BLaER1 (cell line): ENCODE results near the gene HTR4.
A peak's percentile ranks its signal among the peaks of the same experiment; 100 is the strongest.

Experiments used
- H3K27ac ChIP-seq: shearing (Covaris generic); formaldehyde crosslinking; 2 replicates; pipeline ENCODE4 v1.8.1; 2022
- H3K27me3 ChIP-seq: shearing (Covaris generic); formaldehyde crosslinking; 2 replicates; pipeline ENCODE4 v1.8.1; 2022
- H3K36me3 ChIP-seq: shearing (Covaris generic); formaldehyde crosslinking; 2 replicates; pipeline ENCODE4 v1.8.1; 2022
- H3K4me1 ChIP-seq: shearing (Covaris generic); formaldehyde crosslinking; 2 replicates; pipeline ENCODE4 v1.8.1; 2022
- H3K4me2 ChIP-seq: shearing (Covaris generic); formaldehyde crosslinking; 2 replicates; pipeline ENCODE4 v1.8.1; 2022
- H3K4me3 ChIP-seq: shearing (Covaris generic); formaldehyde crosslinking; 2 replicates; pipeline ENCODE4 v1.8.1; 2022
- H3K9ac ChIP-seq: shearing (Covaris generic); formaldehyde crosslinking; 2 replicates; pipeline ENCODE4 v1.8.1; 2022
- H3K9me3 ChIP-seq: shearing (Covaris generic); formaldehyde crosslinking; 2 replicates; pipeline ENCODE4 v1.8.1; 2022
- H4K20me1 ChIP-seq: shearing (Covaris generic); formaldehyde crosslinking; 2 replicates; pipeline ENCODE4 v1.8.1; 2022
- Cebpa-rat ChIP-seq: shearing (Covaris generic); IDR thresholded peaks from 2 replicates; pipeline ENCODE4 v1.8.1; 2022

Gene HTR4

DNA sequence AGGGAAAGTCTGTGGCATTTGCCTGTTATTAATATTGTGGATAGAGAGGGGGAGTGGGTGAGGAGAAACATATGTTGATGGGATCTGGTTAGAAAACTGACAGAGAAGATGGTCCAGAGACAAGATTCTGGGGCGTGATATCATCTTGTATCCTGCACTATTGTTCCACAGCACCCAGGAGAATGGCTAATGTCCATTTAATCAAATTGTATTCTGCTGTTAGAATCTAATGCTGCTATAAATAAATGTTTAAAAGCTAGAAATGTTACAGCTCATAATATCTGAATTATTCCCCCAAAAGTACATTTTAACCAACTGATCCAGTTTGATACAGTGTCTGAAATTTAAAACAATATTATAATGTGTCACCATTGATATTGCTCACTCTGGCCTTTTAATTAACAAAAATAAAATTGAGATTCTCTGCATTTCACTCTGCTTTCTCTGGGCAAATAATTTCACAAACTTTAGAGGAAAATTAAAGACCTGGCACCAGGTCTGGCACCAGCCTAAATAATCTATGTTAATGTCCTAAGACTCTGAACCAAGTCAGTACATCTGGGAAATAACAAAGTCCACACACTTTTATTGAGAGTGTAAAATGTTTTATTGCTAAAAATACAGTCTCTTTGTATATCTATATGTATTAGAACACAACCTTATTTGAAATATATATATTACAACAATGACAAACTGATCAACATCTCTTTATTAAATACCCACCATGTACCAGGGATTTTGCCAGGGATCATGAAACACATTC lies 18.8 kb downstream of the HTR4 start:
- H3K27me3 ChIP-seq, result no peaks in the 10 kb centered on the region
- H3K9me3 ChIP-seq, result no peaks in the 10 kb centered on the region
- H3K36me3 ChIP-seq, result no peaks in the 10 kb centered on the region
- peaks cover 13% of the 10 kb centered on the region for H3K4me1 ChIP-seq
- no peak for TF ChIP-seq Cebpa-rat
- no peak overlapping the region for H3K27ac ChIP-seq
- H4K20me1 ChIP-seq, result no peaks in the 10 kb centered on the region
- no peak overlapping the region for H3K9ac ChIP-seq
- no peak overlapping the region for H3K4me3 ChIP-seq
- no peak overlapping the region for H3K4me2 ChIP-seq

GRCh38 chr5:148633067-148633377 lies 21.3 kb downstream of the HTR4 start:
- no peaks in the 10 kb centered on the region for H3K36me3 ChIP-seq
- H3K9ac ChIP-seq, result no peak overlapping the region
- TF ChIP-seq Cebpa-rat, result no peak
- no peak overlapping the region for H3K4me3 ChIP-seq
- H3K27ac ChIP-seq, result no peak overlapping the region
- H3K4me1 ChIP-seq, result peaks cover 13% of the 10 kb centered on the region
- peak overlapping the region; percentile 51 for H3K4me2 ChIP-seq
- H3K9me3 ChIP-seq, result no peaks in the 10 kb centered on the region
- H3K27me3 ChIP-seq, result no peaks in the 10 kb centered on the region
- H4K20me1 ChIP-seq, result no peaks in the 10 kb centered on the region

GRCh38 chr5:148632255-148633066 lies 21.9 kb downstream of the HTR4 start:
- Histone ChIP-seq H3K9ac (no peak overlapping the region), H3K27ac (no peak overlapping the region), H4K20me1 (no peaks in the 10 kb centered on the region), H3K4me2 (peak overlapping the region; percentile 51), H3K36me3 (no peaks in the 10 kb centered on the region), H3K4me3 (no peak overlapping the region), H3K9me3 (no peaks in the 10 kb centered on the region), H3K27me3 (no peaks in the 10 kb centered on the region), H3K4me1 (peaks cover 13% of the 10 kb centered on the region)
- TF ChIP-seq Cebpa-rat, result no peak

DNA sequence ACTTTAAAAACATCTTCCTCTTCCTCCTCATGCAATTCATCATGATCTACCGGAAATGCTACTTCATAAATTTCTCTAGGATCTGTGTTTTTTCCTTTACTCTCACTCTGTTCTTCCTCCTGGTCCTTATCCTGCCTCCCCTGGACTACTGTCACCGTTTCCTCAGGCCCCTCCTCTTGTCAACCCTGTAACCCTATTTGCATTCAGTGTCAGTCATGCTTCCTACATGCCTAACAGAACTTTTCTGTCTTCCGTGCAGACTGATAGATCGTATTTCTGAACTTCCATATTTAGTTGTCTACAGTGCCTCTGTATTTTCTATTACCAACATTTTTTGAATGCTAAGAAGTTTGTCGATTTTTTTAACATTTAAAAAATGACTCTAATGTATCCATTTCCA lies 27.3 kb downstream of the HTR4 start:
- no peak overlapping the region for H3K4me3 ChIP-seq
- H3K27me3 ChIP-seq, result no peaks in the 10 kb centered on the region
- H3K9ac ChIP-seq, result no peak overlapping the region
- no peaks in the 10 kb centered on the region for H3K36me3 ChIP-seq
- no peak overlapping the region for H3K4me2 ChIP-seq
- H4K20me1 ChIP-seq, result no peaks in the 10 kb centered on the region
- TF ChIP-seq Cebpa-rat, result no peak
- peaks cover 1% of the 10 kb centered on the region for H3K4me1 ChIP-seq
- H3K9me3 ChIP-seq, result no peaks in the 10 kb centered on the region
- no peak overlapping the region for H3K27ac ChIP-seq

GRCh38 chr5:148626081-148626613 lies 28.2 kb downstream of the HTR4 start:
- no peaks in the 10 kb centered on the region for H3K9me3 ChIP-seq
- H3K4me2 ChIP-seq, result no peak overlapping the region
- no peak overlapping the region for H3K27ac ChIP-seq

DNA sequence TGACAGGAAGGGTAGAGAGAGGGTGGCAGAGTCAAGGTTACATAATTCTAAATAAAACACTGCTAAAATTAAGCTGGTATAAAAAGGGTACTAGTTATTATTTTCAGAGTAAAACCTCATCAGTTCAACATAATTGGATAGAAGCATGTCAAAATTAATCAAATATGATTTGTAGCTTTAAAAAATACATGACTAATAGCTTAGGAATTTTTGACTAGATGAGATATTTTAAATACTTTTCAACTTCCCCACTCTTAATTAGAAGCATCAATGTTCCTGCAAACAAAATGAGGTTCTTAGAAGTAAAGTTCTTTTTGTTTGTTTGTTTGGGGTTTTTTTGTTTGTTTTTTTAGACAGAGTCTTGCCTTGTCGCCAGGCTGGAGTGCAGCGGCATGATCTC lies 29.1 kb downstream of the HTR4 start:
- H3K4me2 ChIP-seq, result no peak overlapping the region
- H3K27ac ChIP-seq, result no peak overlapping the region
- no peaks in the 10 kb centered on the region for H3K9me3 ChIP-seq
- no peaks in the 10 kb centered on the region for H3K4me1 ChIP-seq
- H3K27me3 ChIP-seq, result no peaks in the 10 kb centered on the region
- H3K4me3 ChIP-seq, result no peak overlapping the region
- H3K9ac ChIP-seq, result no peak overlapping the region
- H4K20me1 ChIP-seq, result no peaks in the 10 kb centered on the region
- no peaks in the 10 kb centered on the region for H3K36me3 ChIP-seq
- no peak for TF ChIP-seq Cebpa-rat

More at GRCh38 chr5:148626081-148626613, 28.2 kb downstream of the HTR4 start:
- no peak overlapping the region for H3K9ac ChIP-seq
- H3K27me3 ChIP-seq, result no peaks in the 10 kb centered on the region
- TF ChIP-seq Cebpa-rat, result no peak
- H4K20me1 ChIP-seq, result no peaks in the 10 kb centered on the region
- H3K4me3 ChIP-seq, result no peak overlapping the region
- H3K4me1 ChIP-seq, result no peaks in the 10 kb centered on the region
- H3K36me3 ChIP-seq, result no peaks in the 10 kb centered on the region

DNA sequence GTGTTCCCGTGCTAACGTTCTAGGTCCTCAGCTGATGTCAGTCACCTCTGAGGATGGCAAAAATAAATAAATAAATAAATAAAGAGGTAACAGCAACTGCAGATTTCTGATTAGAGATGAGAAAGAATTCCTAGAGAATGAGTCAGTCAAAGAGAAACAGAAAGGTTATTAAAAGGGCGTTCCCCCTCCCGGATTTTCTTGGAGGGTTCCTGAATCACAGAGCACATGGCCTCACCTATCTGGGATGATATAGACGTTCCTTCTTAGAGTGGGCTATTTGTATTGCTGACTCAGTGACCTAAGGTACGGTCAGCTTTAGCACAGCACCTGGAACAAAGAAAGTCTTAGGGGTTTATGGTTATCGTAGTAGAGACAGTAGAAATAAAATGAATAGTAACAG lies 30.6 kb downstream of the HTR4 start:
- no peak for TF ChIP-seq Cebpa-rat
- H3K36me3 ChIP-seq, result no peaks in the 10 kb centered on the region
- no peak overlapping the region for H3K9ac ChIP-seq
- H3K4me1 ChIP-seq, result no peaks in the 10 kb centered on the region
- no peaks in the 10 kb centered on the region for H3K27me3 ChIP-seq
- H3K4me2 ChIP-seq, result no peak overlapping the region
- H3K4me3 ChIP-seq, result no peak overlapping the region
- H3K9me3 ChIP-seq, result no peaks in the 10 kb centered on the region
- no peak overlapping the region for H3K27ac ChIP-seq
- H4K20me1 ChIP-seq, result no peaks in the 10 kb centered on the region

DNA sequence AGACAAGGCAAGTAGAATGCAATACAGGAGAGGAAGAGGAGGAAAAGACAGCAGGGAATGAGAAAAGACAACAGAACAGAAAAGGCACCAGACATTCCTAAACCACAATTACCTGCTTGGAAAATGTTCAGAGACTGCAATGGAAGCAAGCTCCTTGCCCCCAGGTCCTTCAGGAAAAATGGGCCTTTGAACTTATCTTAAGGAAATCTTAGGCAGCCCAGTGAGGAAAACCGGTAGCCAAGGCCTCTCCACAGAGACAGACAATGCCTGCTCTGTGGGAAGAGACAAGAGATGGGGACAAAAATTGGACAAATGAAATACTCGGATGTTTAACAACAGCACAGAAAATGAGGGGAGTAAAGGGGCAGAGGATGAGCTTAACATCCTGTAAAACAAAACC lies 31.2 kb downstream of the HTR4 start:
- H3K27me3 ChIP-seq, result no peaks in the 10 kb centered on the region
- H3K4me2 ChIP-seq, result no peak overlapping the region
- TF ChIP-seq Cebpa-rat, result no peak
- no peaks in the 10 kb centered on the region for H3K4me1 ChIP-seq
- no peaks in the 10 kb centered on the region for H3K9me3 ChIP-seq
- no peaks in the 10 kb centered on the region for H4K20me1 ChIP-seq
- H3K4me3 ChIP-seq, result no peak overlapping the region
- H3K36me3 ChIP-seq, result no peaks in the 10 kb centered on the region
- H3K27ac ChIP-seq, result no peak overlapping the region
- H3K9ac ChIP-seq, result no peak overlapping the region

- Histone ChIP-seq H3K4me2 (no peak overlapping the region), H3K4me3 (no peak overlapping the region), H3K27ac (no peak overlapping the region), H3K27me3 (no peaks in the 10 kb centered on the region), H3K36me3 (no peaks in the 10 kb centered on the region), H3K4me1 (no peaks in the 10 kb centered on the region), H3K9me3 (no peaks in the 10 kb centered on the region), H4K20me1 (no peaks in the 10 kb centered on the region), H3K9ac (no peak overlapping the region)
- no peak for TF ChIP-seq Cebpa-rat
Measured at GRCh38 chr5:148620696-148621095, 33.6 kb downstream of the HTR4 start.

- Histone ChIP-seq H3K27me3 (no peaks in the 10 kb centered on the region), H3K4me2 (no peak overlapping the region), H3K27ac (no peak overlapping the region), H3K4me1 (no peaks in the 10 kb centered on the region), H3K36me3 (no peaks in the 10 kb centered on the region), H3K4me3 (no peak overlapping the region), H4K20me1 (no peaks in the 10 kb centered on the region), H3K9ac (no peak overlapping the region), H3K9me3 (no peaks in the 10 kb centered on the region)
- TF ChIP-seq Cebpa-rat, result no peak
Measured at GRCh38 chr5:148620091-148620490, 34.2 kb downstream of the HTR4 start.
